NB4 (cell line): Measurements from ENCODE around the gene CAMTA1.

Experiments
- CTCF ChIP-seq: IDR thresholded peaks from one replicate; pipeline ENCODE4 v1.5.1; 2012; ENCODE audit warnings: low read depth, low read length
- POLR2A ChIP-seq: IDR thresholded peaks from 2 replicates; pipeline ENCODE4 v1.6.1; 2011; ENCODE audit warnings: mild to moderate bottlenecking; ENCODE audit not compliant: insufficient read length; ENCODE audit errors: extremely low read depth

GRCh38 chr1:7501723-7502603 lies 716.7 kb downstream of the CAMTA1 start:
- TF ChIP-seq CTCF (no peak), POLR2A (no peak)
